ENCODE results near the gene RAD51B.
A peak's percentile ranks its signal among the peaks of the same experiment; 100 is the strongest.

Gene RAD51B

GRCh38 chr14:68392393-68393141 lies 573.0 kb downstream of the RAD51B start:
- H3K27ac ChIP-seq (ENCODE audit: poor library complexity, severe bottlenecking) = no peak overlapping the region
- no peak for DNase-seq (ENCODE audit: low spot score)
- H3K4me3 ChIP-seq (ENCODE audit: severe bottlenecking) = no peak overlapping the region
- H3K4me1 ChIP-seq (ENCODE audit: insufficient read depth, poor library complexity, severe bottlenecking) = peaks cover 17% of the 10 kb centered on the region
- H3K9me3 ChIP-seq (ENCODE audit: severe bottlenecking) = no peaks in the 10 kb centered on the region
- no peaks in the 10 kb centered on the region for H3K36me3 ChIP-seq (ENCODE audit: low read depth)
- ATAC-seq (ENCODE audit: low read depth) = no peak
- TF ChIP-seq, protein P1, sequence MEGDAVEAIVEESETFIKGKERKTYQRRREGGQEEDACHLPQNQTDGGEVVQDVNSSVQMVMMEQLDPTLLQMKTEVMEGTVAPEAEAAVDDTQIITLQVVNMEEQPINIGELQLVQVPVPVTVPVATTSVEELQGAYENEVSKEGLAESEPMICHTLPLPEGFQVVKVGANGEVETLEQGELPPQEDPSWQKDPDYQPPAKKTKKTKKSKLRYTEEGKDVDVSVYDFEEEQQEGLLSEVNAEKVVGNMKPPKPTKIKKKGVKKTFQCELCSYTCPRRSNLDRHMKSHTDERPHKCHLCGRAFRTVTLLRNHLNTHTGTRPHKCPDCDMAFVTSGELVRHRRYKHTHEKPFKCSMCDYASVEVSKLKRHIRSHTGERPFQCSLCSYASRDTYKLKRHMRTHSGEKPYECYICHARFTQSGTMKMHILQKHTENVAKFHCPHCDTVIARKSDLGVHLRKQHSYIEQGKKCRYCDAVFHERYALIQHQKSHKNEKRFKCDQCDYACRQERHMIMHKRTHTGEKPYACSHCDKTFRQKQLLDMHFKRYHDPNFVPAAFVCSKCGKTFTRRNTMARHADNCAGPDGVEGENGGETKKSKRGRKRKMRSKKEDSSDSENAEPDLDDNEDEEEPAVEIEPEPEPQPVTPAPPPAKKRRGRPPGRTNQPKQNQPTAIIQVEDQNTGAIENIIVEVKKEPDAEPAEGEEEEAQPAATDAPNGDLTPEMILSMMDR (IDR thresholded peaks at IDR 0.05; ENCODE audit: poor library complexity, severe bottlenecking) = no peak
- no peaks in the 10 kb centered on the region for H3K27me3 ChIP-seq (ENCODE audit: insufficient read depth, poor library complexity, severe bottlenecking)

DNA sequence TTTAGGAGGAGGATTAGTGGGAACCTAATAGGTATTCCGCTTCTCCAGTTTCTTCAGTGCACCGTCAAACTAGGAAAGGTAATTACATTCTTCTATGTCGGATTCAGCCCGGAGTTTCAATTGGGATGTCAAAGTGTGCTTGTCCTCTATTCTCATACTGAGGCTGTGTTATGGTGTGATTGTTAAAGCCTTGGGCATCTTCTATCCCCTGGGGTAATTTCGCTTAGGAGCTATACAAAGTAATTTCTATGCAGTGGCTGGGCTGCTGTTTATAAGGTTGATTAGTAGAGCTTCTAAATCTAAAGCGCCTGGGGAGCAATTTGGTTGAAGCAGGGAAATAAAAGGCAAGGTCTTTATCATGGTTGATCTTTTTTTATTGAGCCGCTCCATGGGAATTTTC lies 573.7 kb downstream of the RAD51B start:
- ATAC-seq (ENCODE audit: low read depth) (no peak), DNase-seq (ENCODE audit: low spot score) (no peak)
- H3K9me3 ChIP-seq (ENCODE audit: severe bottlenecking) = no peaks in the 10 kb centered on the region
- H3K36me3 ChIP-seq (ENCODE audit: low read depth) = no peaks in the 10 kb centered on the region
- H3K4me3 ChIP-seq (ENCODE audit: severe bottlenecking) = no peak overlapping the region
- no peaks in the 10 kb centered on the region for H3K27me3 ChIP-seq (ENCODE audit: insufficient read depth, poor library complexity, severe bottlenecking)
- TF ChIP-seq, protein P1 (IDR thresholded peaks at IDR 0.05; ENCODE audit: poor library complexity, severe bottlenecking) = no peak
- H3K4me1 ChIP-seq (ENCODE audit: insufficient read depth, poor library complexity, severe bottlenecking) = peaks cover 17% of the 10 kb centered on the region
- H3K27ac ChIP-seq (ENCODE audit: poor library complexity, severe bottlenecking) = no peak overlapping the region

- Histone ChIP-seq H3K4me3 (ENCODE audit: severe bottlenecking) (no peak overlapping the region), H3K4me1 (ENCODE audit: insufficient read depth, poor library complexity, severe bottlenecking) (peaks cover 17% of the 10 kb centered on the region), H3K36me3 (ENCODE audit: low read depth) (no peaks in the 10 kb centered on the region), H3K9me3 (ENCODE audit: severe bottlenecking) (no peaks in the 10 kb centered on the region), H3K27me3 (ENCODE audit: insufficient read depth, poor library complexity, severe bottlenecking) (no peaks in the 10 kb centered on the region), H3K27ac (ENCODE audit: poor library complexity, severe bottlenecking) (no peak overlapping the region)
- TF ChIP-seq, protein P1 (IDR thresholded peaks at IDR 0.05; ENCODE audit: poor library complexity, severe bottlenecking) = no peak
- DNase-seq (ENCODE audit: low spot score) (no peak), ATAC-seq (ENCODE audit: low read depth) (no peak)
Measured at GRCh38 chr14:68394118-68394763, 574.7 kb downstream of the RAD51B start.

- H3K4me3 ChIP-seq (ENCODE audit: severe bottlenecking) = no peak overlapping the region
- ATAC-seq (ENCODE audit: low read depth) = no peak
- TF ChIP-seq, protein P1 (IDR thresholded peaks at IDR 0.05; ENCODE audit: poor library complexity, severe bottlenecking) = no peak
- no peaks in the 10 kb centered on the region for H3K9me3 ChIP-seq (ENCODE audit: severe bottlenecking)
- H3K27me3 ChIP-seq (ENCODE audit: insufficient read depth, poor library complexity, severe bottlenecking) = no peaks in the 10 kb centered on the region
- H3K36me3 ChIP-seq (ENCODE audit: low read depth) = no peaks in the 10 kb centered on the region
- peaks cover 20% of the 10 kb centered on the region for H3K4me1 ChIP-seq (ENCODE audit: insufficient read depth, poor library complexity, severe bottlenecking)
- no peak overlapping the region for H3K27ac ChIP-seq (ENCODE audit: poor library complexity, severe bottlenecking)
- no peak for DNase-seq (ENCODE audit: low spot score)
Measured at GRCh38 chr14:68394764-68395143, 575.2 kb downstream of the RAD51B start.

GRCh38 chr14:68395604-68396003 lies 576.0 kb downstream of the RAD51B start:
- no peak for DNase-seq (ENCODE audit: low spot score)
- Histone ChIP-seq H3K9me3 (ENCODE audit: severe bottlenecking) (no peaks in the 10 kb centered on the region), H3K36me3 (ENCODE audit: low read depth) (no peaks in the 10 kb centered on the region), H3K27ac (ENCODE audit: poor library complexity, severe bottlenecking) (peak overlapping the region; percentile 40), H3K4me1 (ENCODE audit: insufficient read depth, poor library complexity, severe bottlenecking) (peaks cover 25% of the 10 kb centered on the region), H3K4me3 (ENCODE audit: severe bottlenecking) (no peak overlapping the region), H3K27me3 (ENCODE audit: insufficient read depth, poor library complexity, severe bottlenecking) (no peaks in the 10 kb centered on the region)
- TF ChIP-seq, protein P1 (IDR thresholded peaks at IDR 0.05; ENCODE audit: poor library complexity, severe bottlenecking) = no peak
- no peak for ATAC-seq (ENCODE audit: low read depth)

All from RWPE2 (cell line).